SK-N-SH treated with all-trans-retinoic acid at 6 μM for 48 hours (cell line): ENCODE results near the gene CRELD2.

Experiments used
- ATAC-seq: fragments of 200-7000 bp; cut with Tn5 transposase; 3 replicates; pipeline ENCODE4 v1.9.1; 2020; ENCODE audit warnings: mild to moderate bottlenecking, moderate library complexity
- BACH2 ChIP-seq: fragments of 250-450 bp; sonication (Bioruptor Pico); IDR thresholded peaks from 2 replicates; pipeline ENCODE4 v1.9.0; 2021; ENCODE audit warnings: mild to moderate bottlenecking, borderline replicate concordance
- CSDC2 ChIP-seq: fragments of 250-450 bp; sonication (Bioruptor Pico); IDR thresholded peaks from 2 replicates; pipeline ENCODE4 v1.5.0; 2020; ENCODE audit warnings: mild to moderate bottlenecking, moderate library complexity
- CSRNP3 ChIP-seq: fragments of 250-450 bp; sonication (Bioruptor Pico); IDR thresholded peaks from 2 replicates; pipeline ENCODE4 v1.5.1; 2021; ENCODE audit warnings: mild to moderate bottlenecking, moderate library complexity
- ESRRG ChIP-seq: fragments of 250-450 bp; sonication (Bioruptor Pico); IDR thresholded peaks from 2 replicates; pipeline ENCODE4 v1.6.1; 2021; ENCODE audit warnings: mild to moderate bottlenecking
- GLIS3 ChIP-seq: fragments of 250-450 bp; sonication (Bioruptor Pico); IDR thresholded peaks from 2 replicates; pipeline ENCODE4 v1.5.0; 2020; ENCODE audit warnings: mild to moderate bottlenecking, moderate library complexity
- ISL1 ChIP-seq: fragments of 250-450 bp; sonication (Bioruptor Pico); IDR thresholded peaks from 2 replicates; pipeline ENCODE4 v2.1.2; 2022; ENCODE audit warnings: mild to moderate bottlenecking, moderate library complexity
- OSR1 ChIP-seq: fragments of 250-450 bp; sonication (Bioruptor Pico); IDR thresholded peaks from 2 replicates; pipeline ENCODE4 v1.8.0; 2022; ENCODE audit warnings: moderate library complexity, mild to moderate bottlenecking, inconsistent platforms
- POU6F1 ChIP-seq: fragments of 250-450 bp; sonication (Bioruptor Pico); IDR thresholded peaks from 2 replicates; pipeline ENCODE4 v1.8.0; 2021; ENCODE audit warnings: low read depth, mild to moderate bottlenecking, moderate library complexity, borderline replicate concordance
- PPARA ChIP-seq: fragments of 250-450 bp; sonication (Bioruptor Pico); IDR thresholded peaks from 2 replicates; pipeline ENCODE4 v1.5.0; 2020; ENCODE audit warnings: mild to moderate bottlenecking, borderline replicate concordance
- RARB ChIP-seq: fragments of 250-450 bp; sonication (Bioruptor Pico); IDR thresholded peaks from 2 replicates; pipeline ENCODE4 v1.8.0; 2021; ENCODE audit warnings: mild to moderate bottlenecking, moderate library complexity
- SNAI2 ChIP-seq: fragments of 250-450 bp; sonication (Bioruptor Pico); IDR thresholded peaks from 2 replicates; pipeline ENCODE4 v1.5.0; 2020; ENCODE audit warnings: mild to moderate bottlenecking, moderate library complexity
- TCF4 ChIP-seq: fragments of 250-450 bp; sonication (Bioruptor Pico); IDR thresholded peaks from 2 replicates; pipeline ENCODE4 v1.8.0; 2021; ENCODE audit warnings: mild to moderate bottlenecking, moderate library complexity, borderline replicate concordance
- ZC3H10 ChIP-seq: fragments of 250-450 bp; sonication (Bioruptor Pico); IDR thresholded peaks from 2 replicates; pipeline ENCODE4 v1.5.1; 2021; ENCODE audit warnings: mild to moderate bottlenecking, moderate library complexity
- ZFP3 ChIP-seq: fragments of 250-450 bp; sonication (Bioruptor Pico); IDR thresholded peaks from 2 replicates; pipeline ENCODE4 v1.5.0; 2020; ENCODE audit warnings: mild to moderate bottlenecking, moderate library complexity
- ZNF565 ChIP-seq: fragments of 450-650 bp; formaldehyde crosslinking; conservative IDR thresholded peaks from 2 replicates; pipeline ENCODE4 v1.5.0; 2020; ENCODE audit warnings: low read depth, mild to moderate bottlenecking, moderate library complexity
- TF ChIP-seq, protein P1 (sequence below): fragments of 250-450 bp; sonication (Bioruptor Pico); IDR thresholded peaks from 2 replicates; pipeline ENCODE4 v1.5.1; 2020; ENCODE audit warnings: low read depth, mild to moderate bottlenecking, moderate library complexity
- TF ChIP-seq, protein P2 (sequence below): fragments of 250-450 bp; sonication (Bioruptor Pico); IDR thresholded peaks from 2 replicates; pipeline ENCODE4 v1.5.0; 2020; ENCODE audit warnings: mild to moderate bottlenecking, moderate library complexity

CRELD2 gene

DNA sequence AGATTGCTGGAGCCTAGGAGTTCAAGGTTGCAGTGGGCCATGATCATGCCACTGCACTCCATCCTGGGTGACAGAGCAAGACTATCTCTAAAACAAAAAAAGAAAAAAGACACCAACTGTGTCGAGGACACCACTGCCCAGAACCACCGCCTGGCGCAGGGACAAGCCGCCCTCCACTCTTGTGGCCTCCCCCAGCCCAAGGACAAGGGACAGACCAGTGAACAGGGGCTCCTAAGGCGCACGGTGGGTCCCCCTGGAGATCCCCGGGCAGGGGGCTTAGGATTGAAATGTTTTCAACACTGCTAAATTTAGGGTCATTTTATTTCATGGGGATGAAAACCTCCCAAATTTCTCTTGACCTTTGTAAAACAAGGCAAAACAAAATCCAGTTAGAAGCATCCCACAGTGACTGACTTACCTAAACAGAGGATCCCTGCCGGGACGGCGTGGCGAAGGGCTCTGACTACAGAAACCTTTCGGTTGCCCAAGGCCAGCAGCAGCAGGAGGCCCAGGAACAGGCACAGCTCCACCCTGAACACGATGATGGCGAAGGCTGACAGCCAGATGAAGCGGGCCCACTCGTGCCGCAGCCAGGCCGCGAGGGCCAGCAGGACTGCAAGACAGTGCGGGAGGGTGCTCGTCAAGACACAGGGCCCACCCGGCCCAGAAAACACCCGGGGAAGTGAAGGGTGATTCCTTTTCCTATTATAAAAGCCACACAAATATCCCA lies 8.8 kb upstream of the CRELD2 start (continued):
- TF ChIP-seq CSRNP3 (CRISPR knock-in tag) = no peak
- TF ChIP-seq ZC3H10 (CRISPR knock-in tag) = no peak

GRCh38 chr22:49910229-49911155 lies 7.9 kb upstream of the CRELD2 start:
- no peak for TF ChIP-seq SNAI2 (CRISPR knock-in tag)
- TF ChIP-seq, all 23 proteins: peak for 0
- no peak for ATAC-seq

GRCh38 chr22:49911881-49912625 lies 6.4 kb upstream of the CRELD2 start:
- ATAC-seq = no peak
- TF ChIP-seq, protein P1, sequence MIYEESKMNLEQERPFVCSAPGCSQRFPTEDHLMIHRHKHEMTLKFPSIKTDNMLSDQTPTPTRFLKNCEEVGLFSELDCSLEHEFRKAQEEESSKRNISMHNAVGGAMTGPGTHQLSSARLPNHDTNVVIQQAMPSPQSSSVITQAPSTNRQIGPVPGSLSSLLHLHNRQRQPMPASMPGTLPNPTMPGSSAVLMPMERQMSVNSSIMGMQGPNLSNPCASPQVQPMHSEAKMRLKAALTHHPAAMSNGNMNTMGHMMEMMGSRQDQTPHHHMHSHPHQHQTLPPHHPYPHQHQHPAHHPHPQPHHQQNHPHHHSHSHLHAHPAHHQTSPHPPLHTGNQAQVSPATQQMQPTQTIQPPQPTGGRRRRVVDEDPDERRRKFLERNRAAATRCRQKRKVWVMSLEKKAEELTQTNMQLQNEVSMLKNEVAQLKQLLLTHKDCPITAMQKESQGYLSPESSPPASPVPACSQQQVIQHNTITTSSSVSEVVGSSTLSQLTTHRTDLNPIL (CRISPR knock-in tag) = no peak
- TF ChIP-seq POU6F1 (CRISPR knock-in tag) (no peak), ZFP3 (CRISPR knock-in tag) (no peak), OSR1 (CRISPR knock-in tag) (no peak), TCF4 (CRISPR knock-in tag) (no peak), SNAI2 (CRISPR knock-in tag) (no peak), ZC3H10 (CRISPR knock-in tag) (no peak), CSRNP3 (CRISPR knock-in tag) (no peak), CSDC2 (no peak), GLIS3 (CRISPR knock-in tag) (no peak), RARB (no peak), ISL1 (CRISPR knock-in tag) (no peak), ESRRG (CRISPR knock-in tag) (no peak), PPARA (CRISPR knock-in tag) (no peak), ZNF565 (no peak), BACH2 (CRISPR knock-in tag) (no peak)
- TF ChIP-seq, protein P2, sequence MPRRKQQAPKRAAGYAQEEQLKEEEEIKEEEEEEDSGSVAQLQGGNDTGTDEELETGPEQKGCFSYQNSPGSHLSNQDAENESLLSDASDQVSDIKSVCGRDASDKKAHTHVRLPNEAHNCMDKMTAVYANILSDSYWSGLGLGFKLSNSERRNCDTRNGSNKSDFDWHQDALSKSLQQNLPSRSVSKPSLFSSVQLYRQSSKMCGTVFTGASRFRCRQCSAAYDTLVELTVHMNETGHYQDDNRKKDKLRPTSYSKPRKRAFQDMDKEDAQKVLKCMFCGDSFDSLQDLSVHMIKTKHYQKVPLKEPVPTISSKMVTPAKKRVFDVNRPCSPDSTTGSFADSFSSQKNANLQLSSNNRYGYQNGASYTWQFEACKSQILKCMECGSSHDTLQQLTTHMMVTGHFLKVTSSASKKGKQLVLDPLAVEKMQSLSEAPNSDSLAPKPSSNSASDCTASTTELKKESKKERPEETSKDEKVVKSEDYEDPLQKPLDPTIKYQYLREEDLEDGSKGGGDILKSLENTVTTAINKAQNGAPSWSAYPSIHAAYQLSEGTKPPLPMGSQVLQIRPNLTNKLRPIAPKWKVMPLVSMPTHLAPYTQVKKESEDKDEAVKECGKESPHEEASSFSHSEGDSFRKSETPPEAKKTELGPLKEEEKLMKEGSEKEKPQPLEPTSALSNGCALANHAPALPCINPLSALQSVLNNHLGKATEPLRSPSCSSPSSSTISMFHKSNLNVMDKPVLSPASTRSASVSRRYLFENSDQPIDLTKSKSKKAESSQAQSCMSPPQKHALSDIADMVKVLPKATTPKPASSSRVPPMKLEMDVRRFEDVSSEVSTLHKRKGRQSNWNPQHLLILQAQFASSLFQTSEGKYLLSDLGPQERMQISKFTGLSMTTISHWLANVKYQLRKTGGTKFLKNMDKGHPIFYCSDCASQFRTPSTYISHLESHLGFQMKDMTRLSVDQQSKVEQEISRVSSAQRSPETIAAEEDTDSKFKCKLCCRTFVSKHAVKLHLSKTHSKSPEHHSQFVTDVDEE (CRISPR knock-in tag) = no peak
